ENCODE measurements around the gene SEPTIN10.
"Not testable (repeated sequence)": the region's sequence is repeated elsewhere in the genome, so short reads cannot be mapped to it uniquely, and the experiment has no call there.

The SEPTIN10 gene

GRCh38 chr2:109545828-109546713 lies 67.7 kb downstream of the SEPTIN10 start:
- DNase-seq (ENCODE audit: low read depth in 2 of 2): peak; percentile 38 to 60

- no peak for DNase-seq (ENCODE audit: low read depth in 2 of 2)
Observed at GRCh38 chr2:109542384-109542783, 71.4 kb downstream of the SEPTIN10 start.

GRCh38 chr2:109538546-109538945 lies 75.2 kb downstream of the SEPTIN10 start:
- DNase-seq (ENCODE audit: low read depth in 2 of 2): no peak

GRCh38 chr2:109537565-109538222 lies 76.1 kb downstream of the SEPTIN10 start:
- no peak for DNase-seq (ENCODE audit: low read depth in 2 of 2)

- DNase-seq (ENCODE audit: low read depth in 2 of 2): not testable (repeated sequence)
Observed at GRCh38 chr2:109536556-109536955, 77.2 kb downstream of the SEPTIN10 start.

- DNase-seq (ENCODE audit: low read depth in 2 of 2): no peak
Observed at GRCh38 chr2:109535217-109535946, 78.4 kb downstream of the SEPTIN10 start.

- DNase-seq (ENCODE audit: low read depth in 2 of 2): no peak
Observed at GRCh38 chr2:109533823-109534222, 79.9 kb downstream of the SEPTIN10 start.

GRCh38 chr2:109532728-109533076 lies 81.1 kb downstream of the SEPTIN10 start:
- DNase-seq (ENCODE audit: low read depth in 2 of 2): no peak

- no peak for DNase-seq (ENCODE audit: low read depth in 2 of 2)
Observed at GRCh38 chr2:109531896-109532727, 81.7 kb downstream of the SEPTIN10 start.

GRCh38 chr2:109531221-109531620 lies 82.5 kb downstream of the SEPTIN10 start:
- no peak for DNase-seq (ENCODE audit: low read depth in 2 of 2)

GRCh38 chr2:109530712-109531111 lies 83.1 kb downstream of the SEPTIN10 start:
- DNase-seq (ENCODE audit: low read depth in 2 of 2): no peak

GRCh38 chr2:109529532-109530449 lies 84.0 kb downstream of the SEPTIN10 start:
- DNase-seq (ENCODE audit: low read depth in 2 of 2): no peak

- no peak for DNase-seq (ENCODE audit: low read depth in 2 of 2)
Observed at GRCh38 chr2:109528811-109529501, 84.8 kb downstream of the SEPTIN10 start.

GRCh38 chr2:109527846-109528705 lies 85.7 kb downstream of the SEPTIN10 start:
- no peak for DNase-seq (ENCODE audit: low read depth in 2 of 2)

GRCh38 chr2:109527079-109527478 lies 86.7 kb downstream of the SEPTIN10 start:
- no peak for DNase-seq (ENCODE audit: low read depth in 2 of 2)

- no peak for DNase-seq (ENCODE audit: low read depth in 2 of 2)
Observed at GRCh38 chr2:109526442-109526970, 87.3 kb downstream of the SEPTIN10 start.

- DNase-seq (ENCODE audit: low read depth in 2 of 2): no peak
Observed at GRCh38 chr2:109525836-109526235, 87.9 kb downstream of the SEPTIN10 start.

GRCh38 chr2:109523536-109524361 lies 90.0 kb downstream of the SEPTIN10 start:
- no peak for DNase-seq (ENCODE audit: low read depth in 2 of 2)
